ENCODE data around the gene GTPBP1. TPM values are rescaled to one million over a fixed set of nuclear protein-coding genes. Genes with fewer than 3 reads are reported as not detected.

GTPBP1 gene
- total RNA-seq, 2 donors from 2014 or later = 42.9 to 73.5 TPM

DNA sequence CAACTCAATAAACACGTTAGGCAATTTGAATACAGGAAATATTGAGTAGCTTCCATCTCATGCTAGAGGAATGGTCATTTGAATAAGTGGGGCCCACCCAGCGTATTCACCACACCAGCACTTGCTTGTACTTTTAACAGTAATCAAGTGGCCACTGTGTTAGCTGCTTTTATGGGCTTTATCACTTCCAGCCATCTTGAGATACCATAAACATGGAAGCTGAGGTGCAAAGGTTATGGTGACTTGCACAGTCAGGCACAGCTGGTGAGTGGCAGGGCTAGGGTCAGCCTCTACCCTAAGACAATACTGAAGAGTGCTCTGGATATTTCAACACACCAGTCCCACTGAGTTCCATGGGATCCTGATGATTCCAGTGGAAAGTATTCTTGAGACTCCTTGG, 11.7 kb upstream of the GTPBP1 start:
- H3K9me3 ChIP-seq = no peaks in the 10 kb centered on the region
- peaks cover 10% of the 10 kb centered on the region for H3K36me3 ChIP-seq
- TF ChIP-seq, protein P1, sequence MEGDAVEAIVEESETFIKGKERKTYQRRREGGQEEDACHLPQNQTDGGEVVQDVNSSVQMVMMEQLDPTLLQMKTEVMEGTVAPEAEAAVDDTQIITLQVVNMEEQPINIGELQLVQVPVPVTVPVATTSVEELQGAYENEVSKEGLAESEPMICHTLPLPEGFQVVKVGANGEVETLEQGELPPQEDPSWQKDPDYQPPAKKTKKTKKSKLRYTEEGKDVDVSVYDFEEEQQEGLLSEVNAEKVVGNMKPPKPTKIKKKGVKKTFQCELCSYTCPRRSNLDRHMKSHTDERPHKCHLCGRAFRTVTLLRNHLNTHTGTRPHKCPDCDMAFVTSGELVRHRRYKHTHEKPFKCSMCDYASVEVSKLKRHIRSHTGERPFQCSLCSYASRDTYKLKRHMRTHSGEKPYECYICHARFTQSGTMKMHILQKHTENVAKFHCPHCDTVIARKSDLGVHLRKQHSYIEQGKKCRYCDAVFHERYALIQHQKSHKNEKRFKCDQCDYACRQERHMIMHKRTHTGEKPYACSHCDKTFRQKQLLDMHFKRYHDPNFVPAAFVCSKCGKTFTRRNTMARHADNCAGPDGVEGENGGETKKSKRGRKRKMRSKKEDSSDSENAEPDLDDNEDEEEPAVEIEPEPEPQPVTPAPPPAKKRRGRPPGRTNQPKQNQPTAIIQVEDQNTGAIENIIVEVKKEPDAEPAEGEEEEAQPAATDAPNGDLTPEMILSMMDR (IDR thresholded peaks at IDR 0.05) = no peak
- H3K27me3 ChIP-seq (replicated peaks; ENCODE audit: insufficient read depth) = no peaks in the 10 kb centered on the region
- DNase-seq (ENCODE audit: low spot score) (no peak), ATAC-seq (ENCODE audit: insufficient number of reproducible peaks, low FRiP score, low read depth) (no peak)
- H3K4me3 ChIP-seq = no peak overlapping the region
- peaks cover 30 to 47% of the 10 kb centered on the region in 2 donors for H3K4me1 ChIP-seq (ENCODE audit: control insufficient read depth in 1 of 2, low read depth in 2 of 2)
- no peak overlapping the region for H3K27ac ChIP-seq

DNA sequence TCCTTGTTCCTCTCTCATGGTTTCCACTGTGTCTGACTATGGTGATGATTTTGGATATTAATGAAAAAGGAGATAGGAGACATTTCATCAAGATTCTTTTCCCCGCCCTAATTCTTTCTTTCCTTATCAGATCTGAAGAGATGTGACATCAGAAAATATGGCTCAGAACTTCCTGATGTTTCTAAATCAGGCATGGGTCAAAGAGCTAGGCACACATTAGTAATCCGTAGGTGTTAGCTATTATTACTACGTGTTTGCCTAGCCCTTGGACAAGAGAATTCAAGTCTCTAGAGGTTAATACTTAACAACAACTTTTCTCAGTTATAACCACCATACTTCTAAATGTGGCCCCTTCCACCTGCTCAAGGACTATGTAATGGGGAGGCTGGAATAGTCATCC, 10.8 kb upstream of the GTPBP1 start:
- Histone ChIP-seq H3K4me1 (ENCODE audit: control insufficient read depth in 1 of 2, low read depth in 2 of 2) (peaks cover 33 to 56% of the 10 kb centered on the region in 2 donors), H3K4me3 (no peak overlapping the region)
- DNase-seq (ENCODE audit: low spot score) = no peak

DNA sequence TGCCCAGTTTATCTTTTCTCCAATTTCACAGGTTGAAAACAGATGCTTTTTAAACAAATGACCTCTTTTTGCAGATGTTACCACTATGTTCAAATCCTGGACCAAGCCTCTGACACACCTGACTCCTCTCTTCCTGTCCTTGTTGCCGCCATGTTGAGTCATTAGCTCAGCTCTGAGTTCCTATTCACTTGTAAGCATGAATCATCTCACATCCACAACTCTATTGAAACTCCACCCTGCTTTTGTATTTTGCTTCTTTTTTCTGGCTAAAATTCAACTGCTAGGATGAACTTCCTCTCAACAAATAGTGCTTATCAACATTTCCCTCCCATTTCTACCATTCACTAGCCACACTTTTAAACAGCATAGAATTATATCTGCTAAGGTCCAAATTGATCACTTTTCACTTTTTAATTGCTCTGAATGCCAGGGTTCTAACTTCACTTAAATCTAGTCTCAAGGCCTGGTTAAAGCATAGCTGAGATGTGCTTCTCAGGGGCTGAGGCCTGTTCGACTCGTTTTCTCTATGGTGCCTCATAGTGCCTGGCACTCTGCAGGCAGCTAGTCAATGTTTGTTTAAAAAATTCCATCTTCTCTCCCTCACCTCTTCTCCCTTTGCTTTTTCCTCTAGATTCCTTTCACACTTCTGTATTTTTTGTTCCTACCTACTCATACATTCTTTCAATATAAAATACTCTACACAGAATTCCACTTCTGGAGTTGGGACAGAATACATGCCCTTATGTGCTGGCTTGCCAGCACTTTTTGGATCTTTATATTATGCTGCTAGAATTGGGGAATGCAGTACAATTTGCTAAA, 8.9 kb upstream of the GTPBP1 start:
- no peaks in the 10 kb centered on the region for H3K9me3 ChIP-seq
- no peak for DNase-seq (ENCODE audit: low spot score)
- peaks cover 4% of the 10 kb centered on the region for H3K36me3 ChIP-seq
- TF ChIP-seq, protein P1 (IDR thresholded peaks at IDR 0.05) = no peak
- no peak for ATAC-seq (ENCODE audit: insufficient number of reproducible peaks, low FRiP score, low read depth)
- peak overlapping the region; percentile 53 to 96 for H3K27ac ChIP-seq
- H3K27me3 ChIP-seq (replicated peaks; ENCODE audit: insufficient read depth) = no peaks in the 10 kb centered on the region
- H3K4me1 ChIP-seq (ENCODE audit: control insufficient read depth in 1 of 2, low read depth in 2 of 2) = peaks cover 33 to 62% of the 10 kb centered on the region in 2 donors
- H3K4me3 ChIP-seq = peak overlapping the region; percentile 91

More for the DNA sequence above, 10.8 kb upstream of the GTPBP1 start:
- ATAC-seq (ENCODE audit: insufficient number of reproducible peaks, low FRiP score, low read depth) = no peak
- no peaks in the 10 kb centered on the region for H3K9me3 ChIP-seq
- TF ChIP-seq, protein P1 (IDR thresholded peaks at IDR 0.05) = no peak
- H3K27ac ChIP-seq = peak overlapping the region in 1 of 2 donors; percentile 96
- peaks cover 8% of the 10 kb centered on the region for H3K36me3 ChIP-seq
- no peaks in the 10 kb centered on the region for H3K27me3 ChIP-seq (replicated peaks; ENCODE audit: insufficient read depth)

DNA sequence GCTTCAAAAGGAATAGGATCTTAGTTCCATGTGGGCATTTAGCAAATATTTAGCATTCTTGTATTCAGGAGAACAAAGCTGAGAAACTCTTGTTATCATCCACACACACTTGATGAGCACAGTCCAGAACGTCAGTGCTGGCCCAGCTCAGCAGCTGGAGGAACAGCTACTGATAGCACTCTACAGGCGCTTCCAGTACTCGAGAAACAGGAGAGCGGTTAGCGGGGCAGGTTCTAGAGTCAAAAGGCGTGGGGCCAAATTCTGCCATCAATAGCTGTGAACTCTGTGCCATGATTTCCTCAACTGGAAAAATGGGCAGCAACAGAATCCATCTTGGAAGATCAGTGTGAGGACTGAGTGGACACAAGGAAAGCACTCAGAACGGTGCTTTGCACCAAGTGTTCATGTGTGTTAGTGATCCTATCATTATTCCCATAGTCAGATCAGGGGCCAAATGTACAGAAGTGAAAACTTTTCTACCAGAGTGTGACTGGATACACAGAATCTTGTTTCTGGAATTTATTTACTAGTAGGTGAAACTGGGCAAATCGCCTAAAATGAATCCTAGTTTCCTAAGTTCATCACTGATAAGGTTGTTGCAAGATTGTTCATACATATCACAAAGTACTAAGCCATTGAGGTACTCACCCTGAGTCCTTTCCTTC, 8.2 kb upstream of the GTPBP1 start:
- DNase-seq (ENCODE audit: low spot score) = no peak
- TF ChIP-seq, protein P1 (IDR thresholded peaks at IDR 0.05) = no peak
- Histone ChIP-seq H3K4me1 (ENCODE audit: control insufficient read depth in 1 of 2, low read depth in 2 of 2) (peaks cover 33 to 62% of the 10 kb centered on the region in 2 donors), H3K27me3 (replicated peaks; ENCODE audit: insufficient read depth) (no peaks in the 10 kb centered on the region), H3K27ac (peak overlapping the region; percentile 53 to 96), H3K36me3 (peaks cover 4% of the 10 kb centered on the region), H3K4me3 (peak overlapping the region; percentile 91), H3K9me3 (no peaks in the 10 kb centered on the region)
- no peak for ATAC-seq (ENCODE audit: insufficient number of reproducible peaks, low FRiP score, low read depth)

DNA sequence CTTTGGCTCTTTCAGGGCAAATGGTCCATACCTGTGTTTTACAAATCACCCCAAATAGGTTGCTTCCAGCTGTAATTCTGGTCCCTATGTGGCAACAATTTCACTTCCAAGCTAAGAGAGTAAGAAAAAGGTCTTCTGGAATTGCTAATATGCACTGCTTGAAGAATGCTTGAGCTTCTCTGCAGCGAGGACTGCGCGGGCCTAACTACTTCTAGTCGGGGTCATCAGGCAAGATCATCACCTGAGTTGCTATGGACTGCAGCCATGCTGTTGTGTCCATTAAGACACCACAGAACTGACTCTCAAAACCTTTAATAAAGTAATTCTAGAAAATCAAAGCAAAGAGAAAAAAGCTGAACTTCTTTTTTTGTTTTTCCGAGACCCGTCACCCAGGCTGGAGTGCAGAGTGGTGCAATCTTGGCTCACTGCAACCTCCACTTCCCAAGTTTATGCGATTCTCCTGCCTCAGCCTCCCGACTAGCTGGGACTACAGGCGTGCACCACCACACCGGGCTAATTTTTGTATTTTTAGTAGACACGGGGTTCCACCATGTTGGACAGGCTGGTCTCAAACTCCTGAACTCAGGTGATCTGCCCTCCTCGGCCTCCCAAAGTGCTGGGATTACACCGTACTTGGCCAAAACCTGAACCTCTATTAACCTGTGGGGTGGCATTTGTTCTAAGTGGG, 7.2 kb upstream of the GTPBP1 start:
- DNase-seq (ENCODE audit: low spot score) (no peak), ATAC-seq (ENCODE audit: insufficient number of reproducible peaks, low FRiP score, low read depth) (no peak)
- Histone ChIP-seq H3K36me3 (peaks cover 4% of the 10 kb centered on the region), H3K27ac (peak overlapping the region in 1 of 2 donors; percentile 96), H3K9me3 (no peaks in the 10 kb centered on the region), H3K4me3 (peak overlapping the region; percentile 91), H3K4me1 (ENCODE audit: control insufficient read depth in 1 of 2, low read depth in 2 of 2) (peaks cover 33 to 62% of the 10 kb centered on the region in 2 donors), H3K27me3 (replicated peaks; ENCODE audit: insufficient read depth) (no peaks in the 10 kb centered on the region)
- TF ChIP-seq, protein P1 (IDR thresholded peaks at IDR 0.05) = no peak

All from thoracic aorta (tissue), 2 donors.